ENCODE results near the gene KCNJ5.

The KCNJ5 gene

DNA sequence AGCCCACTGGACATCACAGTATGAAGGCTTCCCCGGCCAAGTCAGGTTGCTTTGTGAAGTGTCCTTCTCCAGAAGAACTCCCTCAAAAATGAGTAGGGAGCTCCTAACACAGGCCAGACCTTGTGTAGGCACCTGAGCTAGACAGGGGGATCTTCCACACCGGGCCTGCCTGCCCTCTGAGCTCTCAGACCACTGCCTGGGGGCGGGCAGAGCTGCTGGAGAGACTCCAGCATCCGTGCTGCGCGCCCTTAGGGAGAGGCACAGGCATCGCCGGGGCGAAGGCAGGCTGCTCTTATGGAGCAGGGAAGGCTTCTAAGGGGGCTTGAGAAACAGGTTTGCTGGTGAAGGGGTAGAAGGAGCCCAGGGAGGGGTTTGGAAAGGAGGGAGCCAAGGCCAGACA lies 4.4 kb downstream of the KCNJ5 start:
- DNase-seq (ENCODE audit: low read depth): no peak

DNA sequence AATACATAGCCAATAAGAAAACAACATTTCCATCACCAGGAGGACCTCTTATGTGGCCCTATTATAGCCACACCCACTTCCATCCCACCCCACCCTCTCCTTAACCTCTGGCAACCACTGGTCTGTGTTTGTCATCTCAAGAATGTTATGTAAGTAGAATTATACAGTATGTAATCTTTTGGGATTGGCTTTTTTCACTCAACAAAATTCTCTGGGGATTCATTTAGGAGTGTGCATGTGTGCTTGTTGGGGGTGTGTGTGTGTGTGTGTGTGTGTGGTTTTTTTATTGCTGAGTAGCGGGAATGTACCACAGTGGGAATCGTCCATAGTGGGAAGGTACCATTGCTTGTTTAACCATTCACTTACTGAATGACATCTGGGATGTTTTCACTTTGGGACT lies 5.2 kb downstream of the KCNJ5 start:
- DNase-seq (ENCODE audit: low read depth): peak; percentile 3

DNA sequence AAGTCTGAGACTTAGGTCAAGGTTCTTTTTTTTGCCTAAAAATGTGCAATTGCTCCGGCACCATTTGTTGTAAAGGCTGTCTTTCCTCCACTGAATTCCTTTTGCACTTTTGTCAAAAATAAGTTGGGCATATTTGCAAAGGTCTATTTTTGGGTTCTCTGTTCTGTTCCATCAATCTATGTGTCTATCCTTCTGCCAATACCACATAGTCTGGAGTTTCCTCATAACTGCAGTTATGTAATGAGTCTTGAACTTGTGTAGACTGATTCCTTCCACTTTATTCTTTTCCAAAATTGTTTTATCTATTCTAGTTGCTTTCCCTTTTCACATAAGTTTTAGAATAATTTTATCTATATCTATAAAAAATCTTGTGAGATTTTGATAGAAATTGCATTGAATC lies 6.7 kb downstream of the KCNJ5 start:
- DNase-seq (ENCODE audit: low read depth): no peak

DNA sequence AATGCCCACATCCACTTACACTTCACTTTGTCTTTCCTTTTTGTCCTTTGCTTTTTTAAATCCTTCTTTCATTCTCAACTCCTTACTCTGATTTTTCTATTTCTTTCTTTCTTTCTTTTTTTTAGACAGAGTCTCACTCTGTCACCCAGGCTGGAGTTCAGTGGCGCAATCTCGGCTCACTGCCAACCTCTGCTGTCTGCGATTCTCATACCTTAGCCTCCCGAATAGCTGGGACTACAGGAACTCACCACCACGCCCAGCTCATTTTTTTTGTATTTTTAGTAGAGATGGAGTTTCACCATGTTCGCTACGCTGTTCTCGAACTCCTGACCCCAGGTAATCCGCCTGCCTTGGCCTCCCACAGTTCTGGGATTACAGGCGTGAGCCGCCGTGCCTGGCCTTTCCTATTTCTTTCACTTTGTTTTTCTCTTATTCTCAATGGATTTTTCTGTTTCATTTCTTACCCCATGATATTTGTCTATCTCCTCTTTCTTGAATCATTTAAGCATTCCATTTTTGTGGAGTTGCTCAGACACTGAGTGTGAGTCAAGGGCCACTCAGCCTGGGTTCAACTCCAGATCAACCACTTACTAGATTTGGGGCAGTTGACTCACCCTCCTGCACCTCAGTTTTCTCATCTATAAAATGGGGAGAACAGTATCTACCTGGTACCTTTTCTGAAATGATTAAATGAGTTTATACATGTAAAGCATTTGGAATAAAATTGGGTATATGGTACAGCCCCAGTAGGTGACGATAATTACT lies 7.6 kb downstream of the KCNJ5 start:
- peak; percentile 52 for DNase-seq (ENCODE audit: low read depth)

GRCh38 chr11:128900468-128900867 lies 9.3 kb downstream of the KCNJ5 start:
- no peak for DNase-seq (ENCODE audit: low read depth)

DNA sequence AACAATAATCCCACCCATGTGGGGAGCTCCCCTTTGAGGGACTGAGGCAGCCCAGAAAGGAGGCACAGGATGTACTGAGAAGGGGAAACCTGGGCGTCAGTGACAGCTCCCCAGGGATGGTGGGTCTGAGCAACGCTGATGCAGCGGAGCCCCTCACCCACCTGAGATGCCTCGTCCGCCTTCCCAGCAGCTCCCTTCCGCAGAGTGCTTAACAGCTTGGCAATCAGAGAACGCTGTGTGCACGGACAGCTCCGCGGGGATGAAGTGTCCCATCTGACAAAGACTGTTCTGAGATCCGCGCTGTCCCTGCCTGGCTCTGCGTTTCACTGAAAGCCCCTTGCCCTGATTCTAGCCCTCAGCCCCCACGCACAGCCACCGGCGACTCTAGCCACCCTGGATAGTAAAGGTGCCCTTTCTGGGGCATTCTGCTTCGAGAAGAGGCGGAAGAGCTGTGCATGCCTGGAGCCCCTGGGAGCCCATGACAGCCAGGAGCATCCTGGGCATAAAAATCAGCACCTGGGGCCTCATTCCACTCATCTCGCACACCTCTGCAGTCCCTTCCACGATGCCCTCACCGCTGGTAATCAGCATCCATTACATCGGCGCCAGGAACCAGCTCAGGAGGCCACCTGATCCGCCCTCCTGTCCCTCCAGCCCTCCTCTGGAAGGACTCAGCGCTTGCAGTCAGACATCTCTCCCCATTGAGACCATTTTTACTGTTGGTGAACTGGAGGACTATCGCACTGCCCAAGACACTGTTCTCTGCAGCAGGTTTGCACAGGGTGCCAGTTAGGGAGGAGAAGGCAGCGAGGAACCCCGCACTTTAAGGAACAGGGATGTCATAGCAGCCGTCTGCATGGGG lies 10.7 kb downstream of the KCNJ5 start:
- no peak for DNase-seq (ENCODE audit: low read depth)

DNA sequence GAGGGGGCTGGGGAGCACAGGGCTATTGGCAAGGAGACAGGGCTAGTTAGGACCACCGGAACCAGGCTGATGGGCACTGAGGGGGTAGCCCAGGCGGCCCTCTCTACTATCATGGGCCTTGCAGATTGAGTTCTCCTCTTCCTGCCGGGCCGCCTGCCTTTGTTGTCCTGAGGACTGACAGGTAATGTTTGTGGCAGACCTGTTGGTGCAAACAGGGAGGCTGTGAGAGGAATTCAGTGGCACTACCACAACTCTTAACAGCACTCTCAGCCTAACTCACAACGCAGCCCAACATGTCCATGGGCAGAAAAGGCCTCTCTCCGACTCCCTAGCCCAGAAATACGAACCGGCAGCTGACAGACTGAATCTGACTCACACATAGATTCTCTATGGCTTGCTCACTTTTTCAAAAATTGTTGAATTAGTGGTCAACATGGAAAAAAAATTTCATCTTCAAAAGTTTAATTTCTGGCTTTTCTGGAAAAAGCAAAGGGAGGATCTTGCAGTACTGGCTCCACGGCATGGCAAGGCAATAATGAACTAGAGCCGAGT lies 11.4 kb downstream of the KCNJ5 start:
- peak; percentile 78 for DNase-seq (ENCODE audit: low read depth)

GRCh38 chr11:128903248-128904061 lies 12.3 kb downstream of the KCNJ5 start:
- DNase-seq (ENCODE audit: low read depth): peak; percentile 67

DNA sequence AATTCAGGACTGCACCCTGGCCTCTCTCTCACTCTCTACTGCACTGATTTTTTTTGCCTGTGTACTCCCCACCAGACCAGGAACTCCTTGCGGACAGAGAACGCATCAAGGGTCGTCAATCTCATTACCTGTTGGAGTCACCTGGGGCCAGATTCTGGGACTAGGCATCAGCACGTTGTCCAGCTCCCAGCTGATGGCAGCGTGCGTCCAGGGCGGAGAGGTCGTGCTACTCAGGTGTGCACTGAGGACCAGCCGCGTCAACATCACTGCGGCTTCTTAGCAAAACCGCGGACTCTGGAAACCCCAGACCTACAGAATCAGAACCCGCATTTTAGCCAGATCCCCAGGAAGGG lies 13.1 kb downstream of the KCNJ5 start:
- no peak for DNase-seq (ENCODE audit: low read depth)

- DNase-seq (ENCODE audit: low read depth): peak; percentile 7
Measured at GRCh38 chr11:128904656-128905344, 13.6 kb downstream of the KCNJ5 start.

- DNase-seq (ENCODE audit: low read depth): peak; percentile 64
Measured at GRCh38 chr11:128905345-128906184, 14.4 kb downstream of the KCNJ5 start.

DNA sequence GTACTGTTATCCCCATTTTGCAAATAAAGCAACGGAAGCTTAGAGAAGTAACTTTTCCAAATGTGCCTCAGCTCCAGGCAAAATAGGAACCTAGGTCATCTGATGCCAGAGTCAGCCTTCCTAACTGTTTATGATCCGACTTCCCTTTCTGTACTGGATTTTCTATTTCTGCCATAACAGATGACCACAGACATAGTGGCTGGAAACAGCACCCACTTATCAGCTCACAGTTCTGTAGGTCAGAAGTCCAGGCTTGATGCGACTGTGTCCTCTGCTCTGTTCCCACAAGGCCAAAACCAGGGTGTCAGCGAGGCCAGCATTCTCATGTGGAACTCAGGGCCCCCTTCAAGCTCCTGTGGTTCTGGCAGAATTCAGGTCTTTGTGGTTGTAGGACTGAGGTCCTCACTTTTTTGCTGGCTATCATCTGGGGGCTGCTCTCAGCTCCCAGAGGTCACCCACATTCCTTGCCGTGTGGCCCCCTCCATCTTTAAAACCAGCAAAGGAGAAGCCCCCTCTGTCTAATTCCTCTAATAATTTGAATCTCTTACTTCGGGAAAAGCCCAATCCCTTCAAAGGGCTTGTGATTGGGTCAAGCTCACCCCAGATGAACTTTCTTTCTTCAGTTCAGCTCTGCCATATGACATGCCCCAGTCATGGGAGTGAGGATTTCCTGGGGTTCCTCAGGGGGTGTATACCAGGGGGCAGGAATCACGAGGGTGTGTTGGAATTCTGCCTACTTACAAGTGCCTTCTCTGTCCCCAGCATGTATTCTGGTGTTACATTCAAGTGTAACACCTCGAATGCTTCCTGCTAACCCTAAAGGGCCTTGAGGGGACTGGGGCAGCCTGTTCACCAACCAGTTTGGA lies 15.3 kb downstream of the KCNJ5 start:
- no peak for DNase-seq (ENCODE audit: low read depth)

DNA sequence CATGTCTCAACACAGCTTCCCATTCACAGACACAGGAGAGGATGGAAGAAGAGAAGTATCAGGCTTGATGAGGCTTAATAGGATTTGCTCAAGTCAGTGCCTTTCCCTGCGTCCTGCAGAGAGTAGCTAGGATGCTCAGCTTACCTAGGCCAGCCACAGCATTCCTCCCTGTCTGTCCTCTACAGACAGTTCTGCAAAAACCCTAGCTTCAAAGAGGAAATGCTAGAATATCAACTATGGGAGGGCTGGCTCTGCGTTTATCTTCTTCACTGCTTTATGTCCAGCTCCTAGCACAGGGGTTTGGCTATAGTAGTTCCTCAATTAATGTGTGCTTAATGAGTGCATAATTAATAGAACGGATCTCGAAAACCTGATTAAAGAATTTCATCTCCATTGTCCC lies 16.4 kb downstream of the KCNJ5 start:
- no peak for DNase-seq (ENCODE audit: low read depth)

- DNase-seq (ENCODE audit: low read depth): peak; percentile 84
Measured at GRCh38 chr11:128908391-128909246, 17.5 kb downstream of the KCNJ5 start.

DNA sequence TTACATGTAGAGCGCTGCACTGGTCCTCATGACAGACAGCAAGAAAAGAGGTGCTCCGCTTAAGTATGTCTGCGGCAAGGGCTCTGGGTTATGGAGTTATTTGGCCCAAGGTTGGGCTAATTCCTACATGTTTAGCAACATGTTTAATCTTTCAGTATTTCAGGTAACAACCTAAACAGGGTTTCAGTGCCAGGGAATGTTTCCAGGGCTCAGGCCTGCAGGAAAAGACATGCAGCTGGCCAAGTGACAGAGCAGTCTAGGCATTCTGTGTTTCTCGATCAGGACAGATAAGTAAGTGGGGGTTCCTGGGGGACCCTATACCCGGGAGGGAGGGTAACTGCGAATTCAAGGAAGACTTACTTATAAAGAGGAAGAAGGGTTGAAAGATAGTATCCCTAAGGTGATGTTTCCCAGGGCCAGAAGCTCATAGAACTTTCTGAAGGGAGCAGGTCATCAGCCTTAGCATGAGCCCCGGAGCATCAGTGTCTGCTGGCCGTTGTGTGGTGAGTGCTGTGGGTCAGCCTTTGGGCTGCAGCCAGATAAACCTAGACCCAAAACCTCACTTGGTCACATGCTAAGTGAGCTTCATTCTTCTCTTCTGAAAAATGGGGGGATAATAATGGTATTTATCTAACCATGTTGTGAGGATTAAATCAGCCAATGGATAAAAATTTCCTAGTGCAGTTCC lies 18.4 kb downstream of the KCNJ5 start:
- DNase-seq (ENCODE audit: low read depth): no peak

GRCh38 chr11:128910576-128910975 lies 19.4 kb downstream of the KCNJ5 start:
- no peak for DNase-seq (ENCODE audit: low read depth)

DNA sequence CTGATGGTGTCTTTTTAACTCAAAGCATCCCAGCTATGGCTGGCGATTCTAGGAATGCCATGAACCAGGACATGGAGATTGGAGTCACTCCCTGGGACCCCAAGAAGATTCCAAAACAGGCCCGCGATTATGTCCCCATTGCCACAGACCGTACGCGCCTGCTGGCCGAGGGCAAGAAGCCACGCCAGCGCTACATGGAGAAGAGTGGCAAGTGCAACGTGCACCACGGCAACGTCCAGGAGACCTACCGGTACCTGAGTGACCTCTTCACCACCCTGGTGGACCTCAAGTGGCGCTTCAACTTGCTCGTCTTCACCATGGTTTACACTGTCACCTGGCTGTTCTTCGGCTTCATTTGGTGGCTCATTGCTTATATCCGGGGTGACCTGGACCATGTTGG lies 20.1 kb downstream of the KCNJ5 start:
- DNase-seq (ENCODE audit: low read depth): no peak

GRCh38 chr11:128911701-128912100 lies 20.5 kb downstream of the KCNJ5 start:
- DNase-seq (ENCODE audit: low read depth): no peak
